Activated T-cell treated with anti-CD3 and anti-CD28 coated beads for 1 hour (primary cell): Measurements from ENCODE around the gene PEX26.
"Not testable (repeated sequence)": the region's sequence is repeated elsewhere in the genome, so short reads cannot be mapped to it uniquely, and the experiment has no call there.

ENCODE experiments used
- DNase-seq: peaks from one replicate; pipeline ENCODE4 v3.0.0-alpha.2; 2020; ENCODE audit warnings: low read depth

PEX26 gene

GRCh38 chr22:18077639-18078328 is at the start of gene PEX26:
Gene PEX26 (plus strand): TSS chr22:18077990. CDS start chr22:18078377, 387 bp downstream.
- DNase-seq = peak; percentile 91

- DNase-seq = no peak
Measured at GRCh38 chr22:18028817-18029527, 48.8 kb upstream of the PEX26 start.

GRCh38 chr22:18029686-18030267 is 48.0 kb upstream of the PEX26 start:
- no peak for DNase-seq

GRCh38 chr22:18031695-18032454 is 45.9 kb upstream of the PEX26 start:
- DNase-seq = no peak

- DNase-seq = no peak
Measured at GRCh38 chr22:18032455-18033101, 45.2 kb upstream of the PEX26 start.

- DNase-seq = no peak
Measured at GRCh38 chr22:18033204-18033998, 44.4 kb upstream of the PEX26 start.

GRCh38 chr22:18034076-18034475 is 43.7 kb upstream of the PEX26 start:
- no peak for DNase-seq

GRCh38 chr22:18035751-18036150 is 42.0 kb upstream of the PEX26 start:
- DNase-seq = no peak

- DNase-seq = not testable (repeated sequence)
Measured at GRCh38 chr22:18040898-18041297, 36.9 kb upstream of the PEX26 start.

- no peak for DNase-seq
Measured at GRCh38 chr22:18042685-18043084, 35.1 kb upstream of the PEX26 start.

GRCh38 chr22:18044548-18045271 is 33.1 kb upstream of the PEX26 start:
- no peak for DNase-seq

GRCh38 chr22:18045794-18046193 is 32.0 kb upstream of the PEX26 start:
- no peak for DNase-seq

- DNase-seq = no peak
Measured at GRCh38 chr22:18048041-18048440, 29.7 kb upstream of the PEX26 start.

- no peak for DNase-seq
Measured at GRCh38 chr22:18048441-18048898, 29.3 kb upstream of the PEX26 start.

- DNase-seq = no peak
Measured at GRCh38 chr22:18050065-18050464, 27.7 kb upstream of the PEX26 start.

- DNase-seq = not testable (repeated sequence)
Measured at GRCh38 chr22:18051113-18051512, 26.7 kb upstream of the PEX26 start.

- not testable (repeated sequence) for DNase-seq
Measured at GRCh38 chr22:18053216-18053946, 24.4 kb upstream of the PEX26 start.

GRCh38 chr22:18055619-18056160 is 22.1 kb upstream of the PEX26 start:
- no peak for DNase-seq

- DNase-seq = no peak
Measured at GRCh38 chr22:18056161-18056666, 21.6 kb upstream of the PEX26 start.
